SK-N-MC (cell line): ENCODE measurements around the gene PPFIBP2.

Source experiments
- EZH2 ChIP-seq: fragments of 200-600 bp; sonication (generic); IDR thresholded peaks from one replicate; pipeline ENCODE4 v1.6.1; 2017; ENCODE audit warnings: antibody characterized with exemption
- FOXP2 ChIP-seq: optimal IDR thresholded peaks from 2 replicates; pipeline ENCODE3; 2011; ENCODE audit warnings: mild to moderate bottlenecking, moderate library complexity; ENCODE audit not compliant: insufficient read depth; ENCODE audit errors: extremely low read length, control extremely low read depth
- POLR2AphosphoS5 ChIP-seq: IDR thresholded peaks from 2 replicates; pipeline ENCODE4 v1.6.1; 2012; ENCODE audit warnings: mild to moderate bottlenecking, low read depth, low read length, borderline replicate concordance

GRCh38 chr11:7543302-7543701 is 29.5 kb downstream of the PPFIBP2 start:
- TF ChIP-seq EZH2 (no peak), POLR2AphosphoS5 (no peak), FOXP2 (no peak)
